Measurements from ENCODE around the gene EDN2.

The EDN2 gene

DNA sequence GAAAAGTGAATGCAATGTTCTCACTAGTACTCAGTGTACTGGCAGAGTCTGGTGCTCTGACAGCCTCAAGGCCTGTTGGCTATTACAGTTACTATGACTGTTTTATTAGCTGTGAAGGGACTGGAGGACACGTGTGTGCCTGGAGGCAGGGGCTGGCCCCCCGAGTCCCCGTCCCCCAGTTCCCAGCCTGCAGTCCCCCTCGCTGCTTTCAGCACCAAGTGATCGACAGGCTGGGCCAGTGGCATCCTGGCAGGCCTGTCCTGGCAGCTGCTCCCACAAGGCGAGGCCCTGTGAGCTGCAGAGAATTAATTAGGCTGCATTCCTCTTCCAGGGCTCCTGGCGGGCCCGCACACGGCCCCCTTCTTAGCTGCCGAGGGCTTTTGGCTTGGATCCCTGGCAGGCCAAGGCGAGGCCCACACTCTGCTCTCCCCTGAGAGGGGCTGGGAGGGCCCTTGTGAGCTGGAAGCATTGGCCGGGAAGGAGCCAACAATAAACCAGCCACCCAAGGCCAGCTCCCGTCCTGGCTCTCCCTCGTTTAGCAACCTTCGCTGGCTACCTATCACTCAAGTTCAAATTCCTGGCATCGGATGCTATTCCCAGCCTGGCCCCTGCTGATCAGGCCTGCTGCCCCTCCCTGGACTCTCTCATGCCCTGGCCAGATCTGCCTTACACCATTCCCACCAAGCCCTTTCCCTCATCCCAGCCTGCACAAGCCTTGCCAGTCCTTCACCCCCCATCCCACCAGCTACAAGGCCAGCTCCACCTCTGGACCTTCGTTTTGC lies 9.8 kb downstream of the EDN2 start:
- H3K36me3 ChIP-seq: no peaks in the 10 kb centered on the region
- no peak overlapping the region for H3K4me3 ChIP-seq (ENCODE audit: low read depth, low read length)
- no peaks in the 10 kb centered on the region for H3K9me3 ChIP-seq (ENCODE audit: severe bottlenecking)
- no peak overlapping the region for H3K27ac ChIP-seq
- no peaks in the 10 kb centered on the region for H3K27me3 ChIP-seq (ENCODE audit: insufficient read depth, low read depth, severe bottlenecking)
- TF ChIP-seq, protein P1, sequence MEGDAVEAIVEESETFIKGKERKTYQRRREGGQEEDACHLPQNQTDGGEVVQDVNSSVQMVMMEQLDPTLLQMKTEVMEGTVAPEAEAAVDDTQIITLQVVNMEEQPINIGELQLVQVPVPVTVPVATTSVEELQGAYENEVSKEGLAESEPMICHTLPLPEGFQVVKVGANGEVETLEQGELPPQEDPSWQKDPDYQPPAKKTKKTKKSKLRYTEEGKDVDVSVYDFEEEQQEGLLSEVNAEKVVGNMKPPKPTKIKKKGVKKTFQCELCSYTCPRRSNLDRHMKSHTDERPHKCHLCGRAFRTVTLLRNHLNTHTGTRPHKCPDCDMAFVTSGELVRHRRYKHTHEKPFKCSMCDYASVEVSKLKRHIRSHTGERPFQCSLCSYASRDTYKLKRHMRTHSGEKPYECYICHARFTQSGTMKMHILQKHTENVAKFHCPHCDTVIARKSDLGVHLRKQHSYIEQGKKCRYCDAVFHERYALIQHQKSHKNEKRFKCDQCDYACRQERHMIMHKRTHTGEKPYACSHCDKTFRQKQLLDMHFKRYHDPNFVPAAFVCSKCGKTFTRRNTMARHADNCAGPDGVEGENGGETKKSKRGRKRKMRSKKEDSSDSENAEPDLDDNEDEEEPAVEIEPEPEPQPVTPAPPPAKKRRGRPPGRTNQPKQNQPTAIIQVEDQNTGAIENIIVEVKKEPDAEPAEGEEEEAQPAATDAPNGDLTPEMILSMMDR (IDR thresholded peaks at IDR 0.05; ENCODE audit: low read depth, low read length): no peak
- no peak for DNase-seq

DNA sequence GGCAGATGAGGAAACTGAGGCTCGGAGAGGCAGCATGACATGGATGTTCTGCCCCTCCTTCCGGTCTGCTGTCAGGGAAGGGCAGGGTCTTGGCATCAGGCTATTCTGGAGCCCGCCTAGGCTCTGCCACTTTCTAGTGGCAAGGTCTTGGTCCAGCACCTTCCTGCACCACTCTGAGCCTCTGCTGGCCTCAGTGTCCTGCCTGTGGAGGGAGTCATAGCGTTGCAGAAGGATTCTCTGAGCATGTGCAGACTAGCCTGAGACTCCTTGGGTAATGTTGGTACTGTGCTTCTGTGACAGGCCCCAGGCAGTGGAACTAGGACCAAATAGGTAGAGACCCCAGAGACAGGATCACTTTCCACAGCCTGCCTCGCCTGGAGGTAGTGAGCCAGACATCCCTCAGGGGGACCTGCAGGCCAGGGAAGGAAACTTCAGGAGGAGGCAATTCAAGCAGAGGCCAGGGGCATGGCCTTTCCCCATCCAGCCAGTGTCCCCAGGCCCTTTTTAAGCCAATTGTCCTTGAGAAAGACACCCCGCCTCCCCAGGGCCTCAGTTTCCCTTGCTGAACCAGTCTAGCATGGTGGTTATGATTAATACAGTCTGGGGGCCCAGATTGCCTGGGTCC lies 10.6 kb downstream of the EDN2 start:
- Histone ChIP-seq H3K4me3 (ENCODE audit: low read depth, low read length) (no peak overlapping the region), H3K9me3 (ENCODE audit: severe bottlenecking) (no peaks in the 10 kb centered on the region), H3K36me3 (no peaks in the 10 kb centered on the region), H3K27me3 (ENCODE audit: insufficient read depth, low read depth, severe bottlenecking) (no peaks in the 10 kb centered on the region), H3K27ac (no peak overlapping the region)
- TF ChIP-seq, protein P1 (IDR thresholded peaks at IDR 0.05; ENCODE audit: low read depth, low read length): 0 out of 2 replicates have a peak, but pooled peaks have one; percentile 7
- no peak for DNase-seq

DNA sequence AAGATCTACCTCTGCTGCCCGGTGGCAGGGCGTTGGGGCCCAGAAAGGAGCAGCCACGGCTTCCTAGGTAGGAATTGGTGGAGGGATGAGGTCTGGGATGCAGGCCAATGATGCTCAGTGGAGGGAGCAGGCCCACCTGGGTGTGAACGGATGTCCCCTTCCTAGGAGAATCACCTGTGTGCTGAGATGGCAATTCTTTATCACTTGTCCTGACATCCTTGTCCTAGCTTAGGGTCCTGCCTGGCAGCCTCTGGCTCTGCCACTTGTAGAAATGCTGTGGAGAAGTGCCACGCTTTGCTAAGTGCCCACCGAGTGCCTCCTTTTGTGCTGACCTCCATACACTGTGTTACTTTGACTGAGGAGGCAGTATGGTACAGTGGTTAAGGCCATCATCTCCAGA lies 12.8 kb downstream of the EDN2 start:
- H3K27me3 ChIP-seq (ENCODE audit: insufficient read depth, low read depth, severe bottlenecking): no peaks in the 10 kb centered on the region
- DNase-seq: no peak
- H3K27ac ChIP-seq: no peak overlapping the region
- H3K4me3 ChIP-seq (ENCODE audit: low read depth, low read length): no peak overlapping the region
- TF ChIP-seq, protein P1 (IDR thresholded peaks at IDR 0.05; ENCODE audit: low read depth, low read length): no peak
- no peaks in the 10 kb centered on the region for H3K9me3 ChIP-seq (ENCODE audit: severe bottlenecking)
- no peaks in the 10 kb centered on the region for H3K36me3 ChIP-seq

DNA sequence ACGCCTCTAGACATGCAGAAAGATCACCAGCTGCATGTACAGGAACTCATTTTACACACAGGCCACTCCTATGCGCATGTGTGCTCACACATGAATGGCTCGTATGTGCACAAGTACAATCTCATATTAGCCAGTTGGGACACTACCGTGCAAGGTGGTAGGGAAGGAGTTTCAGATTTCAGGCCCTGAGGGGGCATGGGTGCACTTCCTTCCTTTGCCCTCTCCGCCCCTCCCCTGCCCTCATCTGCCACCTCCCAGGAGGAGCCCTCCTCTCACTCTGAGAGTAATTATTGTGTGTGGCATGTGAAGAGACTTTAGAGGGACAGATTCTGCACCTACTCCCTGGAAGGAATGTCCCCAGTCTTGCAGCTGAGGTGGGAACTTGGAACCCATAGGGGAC lies 14.8 kb downstream of the EDN2 start:
- TF ChIP-seq, protein P1 (IDR thresholded peaks at IDR 0.05; ENCODE audit: low read depth, low read length): no peak
- H3K9me3 ChIP-seq (ENCODE audit: severe bottlenecking): no peaks in the 10 kb centered on the region
- H3K27ac ChIP-seq: no peak overlapping the region
- no peaks in the 10 kb centered on the region; the same call in 1 of the 2 replicates for H3K36me3 ChIP-seq
- no peaks in the 10 kb centered on the region for H3K27me3 ChIP-seq (ENCODE audit: insufficient read depth, low read depth, severe bottlenecking)
- no peak overlapping the region for H3K4me3 ChIP-seq (ENCODE audit: low read depth, low read length)
- no peak for DNase-seq

DNA sequence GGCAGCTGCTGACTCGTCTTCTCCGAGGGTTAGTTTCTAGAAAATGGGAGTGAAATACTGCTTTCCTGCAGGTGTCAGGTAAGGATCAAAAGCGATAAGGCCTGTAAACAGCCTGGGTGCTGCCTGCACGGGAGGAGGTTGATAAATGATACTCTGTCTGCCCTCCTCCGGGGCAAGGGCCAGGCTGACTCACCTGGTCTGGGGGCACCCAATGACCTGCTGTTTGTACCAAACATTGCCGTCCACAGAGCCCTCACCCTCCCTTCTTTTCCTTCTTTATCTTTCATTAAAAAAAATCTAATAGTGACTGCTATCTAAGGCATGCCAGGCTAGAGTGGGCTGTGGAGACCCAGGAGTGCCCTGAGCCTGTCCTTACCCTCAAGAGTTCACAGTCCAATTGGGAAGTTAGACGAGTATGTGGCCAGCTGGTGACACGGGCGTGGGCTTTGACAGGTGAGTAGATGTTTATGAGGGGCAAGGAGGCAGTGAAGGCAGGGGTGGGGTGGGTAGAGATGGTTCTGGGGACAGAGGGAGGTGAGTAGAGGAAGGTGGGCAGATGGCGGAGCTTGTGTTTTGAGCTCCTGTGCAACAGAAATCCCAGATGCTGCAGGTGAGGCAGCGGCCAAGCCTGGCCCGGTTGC lies 16.2 kb downstream of the EDN2 start:
- DNase-seq: no peak
- no peaks in the 10 kb centered on the region; the same call in 1 of the 2 replicates for H3K36me3 ChIP-seq
- H3K27ac ChIP-seq: no peak overlapping the region
- no peak overlapping the region for H3K4me3 ChIP-seq (ENCODE audit: low read depth, low read length)
- TF ChIP-seq, protein P1 (IDR thresholded peaks at IDR 0.05; ENCODE audit: low read depth, low read length): no peak
- H3K27me3 ChIP-seq (ENCODE audit: insufficient read depth, low read depth, severe bottlenecking): no peaks in the 10 kb centered on the region
- no peaks in the 10 kb centered on the region for H3K9me3 ChIP-seq (ENCODE audit: severe bottlenecking)

Data from WERI-Rb-1 (cell line).